Measurements from ENCODE around the gene LRRD1. TPM values are rescaled to one million over a fixed set of nuclear protein-coding genes. Genes with fewer than 3 reads are reported as not detected.

Gene LRRD1
- total RNA-seq, 4 donors from 2014 or later, result 0.13 to 0.65 TPM; not detected in 2

DNA sequence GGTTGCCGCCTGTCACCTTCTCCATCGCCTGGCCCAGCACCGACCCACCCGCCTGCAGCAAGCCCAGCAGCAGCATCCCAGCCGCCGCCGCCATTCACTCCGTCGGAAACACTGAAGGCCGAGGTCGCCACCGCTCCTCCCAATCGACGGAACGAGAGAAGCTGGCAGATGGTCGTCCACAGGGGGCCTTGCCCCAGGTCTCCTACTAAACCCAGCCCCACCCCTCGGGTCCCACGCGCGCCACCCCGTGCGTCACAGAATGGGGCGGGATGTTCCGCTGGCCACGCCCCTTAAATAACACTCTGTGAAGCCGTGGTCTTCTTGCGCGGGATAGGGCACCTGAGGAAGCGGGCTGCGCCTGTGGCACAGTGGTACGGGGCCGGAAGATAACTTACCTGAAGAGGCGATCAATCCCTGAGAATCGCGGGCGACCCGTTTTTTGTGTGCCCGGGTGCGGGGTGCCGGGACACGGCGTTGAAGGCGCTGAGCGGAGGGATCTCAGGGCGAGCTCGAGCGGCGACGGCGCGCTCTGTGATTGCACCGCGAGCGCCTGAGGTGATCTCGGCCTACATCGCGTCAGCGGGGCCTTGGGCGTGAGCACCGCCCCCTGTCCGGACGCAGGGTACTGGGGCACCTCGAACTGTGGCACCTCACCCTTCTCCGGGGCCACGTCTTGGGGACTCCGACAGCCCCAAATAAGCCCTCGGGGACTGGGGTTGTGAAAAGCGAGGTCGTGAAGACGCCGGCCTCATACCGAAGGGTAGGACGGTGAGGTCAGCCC lies 44.5 kb downstream of the LRRD1 start, which contains the start of gene CYP51A1:
CYP51A1 (minus strand) TSS at position 207 of the 781 bp plus-strand sequence; CDS start at position 94, 113 bp downstream.
- intact Hi-C loops (cut with DNase I; ENCODE audit: low total_unique reads), result no loop called here
- DNase-seq (ENCODE audit: low spot score in 2 of 2), result peak; percentile 93 to 99
- H3K4me3 ChIP-seq (ENCODE audit: low read depth, poor library complexity, severe bottlenecking), result peak within 1 kb of the TSS; percentile 83
- WGBS, 2 donors, result 1% methylated on average over 32 to 48 of the region's 73 CpGs
- no peak for TF ChIP-seq POLR2A (IDR thresholded peaks at IDR 0.05)
- TF ChIP-seq, protein P1, sequence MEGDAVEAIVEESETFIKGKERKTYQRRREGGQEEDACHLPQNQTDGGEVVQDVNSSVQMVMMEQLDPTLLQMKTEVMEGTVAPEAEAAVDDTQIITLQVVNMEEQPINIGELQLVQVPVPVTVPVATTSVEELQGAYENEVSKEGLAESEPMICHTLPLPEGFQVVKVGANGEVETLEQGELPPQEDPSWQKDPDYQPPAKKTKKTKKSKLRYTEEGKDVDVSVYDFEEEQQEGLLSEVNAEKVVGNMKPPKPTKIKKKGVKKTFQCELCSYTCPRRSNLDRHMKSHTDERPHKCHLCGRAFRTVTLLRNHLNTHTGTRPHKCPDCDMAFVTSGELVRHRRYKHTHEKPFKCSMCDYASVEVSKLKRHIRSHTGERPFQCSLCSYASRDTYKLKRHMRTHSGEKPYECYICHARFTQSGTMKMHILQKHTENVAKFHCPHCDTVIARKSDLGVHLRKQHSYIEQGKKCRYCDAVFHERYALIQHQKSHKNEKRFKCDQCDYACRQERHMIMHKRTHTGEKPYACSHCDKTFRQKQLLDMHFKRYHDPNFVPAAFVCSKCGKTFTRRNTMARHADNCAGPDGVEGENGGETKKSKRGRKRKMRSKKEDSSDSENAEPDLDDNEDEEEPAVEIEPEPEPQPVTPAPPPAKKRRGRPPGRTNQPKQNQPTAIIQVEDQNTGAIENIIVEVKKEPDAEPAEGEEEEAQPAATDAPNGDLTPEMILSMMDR (IDR thresholded peaks at IDR 0.05), result no peak

DNA sequence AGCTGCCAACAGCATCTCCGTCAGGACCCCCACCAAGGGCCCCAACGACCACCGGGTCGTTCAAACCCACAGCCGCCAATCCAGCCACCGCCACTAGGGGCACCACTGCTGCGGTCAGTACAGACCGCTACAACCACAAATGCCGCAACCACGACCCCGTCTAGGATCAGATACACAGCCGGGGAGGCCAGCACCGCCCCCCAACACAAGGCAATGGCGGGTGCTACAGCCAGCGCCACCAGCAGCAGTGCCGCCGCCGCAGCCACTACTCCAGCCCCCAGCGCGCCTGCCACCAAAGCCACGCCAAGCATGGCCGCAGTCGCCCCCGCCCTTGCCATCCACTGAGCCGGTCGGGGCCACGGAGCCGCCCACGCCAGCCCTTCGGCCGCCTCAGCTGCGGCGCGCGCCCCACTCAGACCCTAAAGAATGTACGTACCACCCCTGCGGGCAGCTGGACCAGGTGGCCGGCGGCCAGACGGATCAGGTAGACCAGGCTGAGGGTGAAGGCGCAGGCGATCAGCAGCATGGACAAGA lies 45.1 kb downstream of the LRRD1 start:
- peak; percentile 70 to 94 for DNase-seq (ENCODE audit: low spot score in 2 of 2)
- WGBS, 2 donors, result 0% methylated on average over 15 to 32 of the region's 42 CpGs
- TF ChIP-seq, protein P1 (IDR thresholded peaks at IDR 0.05), result peak in 1 of 3 donors; percentile 69
- TF ChIP-seq POLR2A (IDR thresholded peaks at IDR 0.05), result no peak
- H3K4me3 ChIP-seq (ENCODE audit: low read depth, poor library complexity, severe bottlenecking), result peak overlapping the region; percentile 83
- intact Hi-C loops (cut with DNase I; ENCODE audit: low total_unique reads), result no loop called here

DNA sequence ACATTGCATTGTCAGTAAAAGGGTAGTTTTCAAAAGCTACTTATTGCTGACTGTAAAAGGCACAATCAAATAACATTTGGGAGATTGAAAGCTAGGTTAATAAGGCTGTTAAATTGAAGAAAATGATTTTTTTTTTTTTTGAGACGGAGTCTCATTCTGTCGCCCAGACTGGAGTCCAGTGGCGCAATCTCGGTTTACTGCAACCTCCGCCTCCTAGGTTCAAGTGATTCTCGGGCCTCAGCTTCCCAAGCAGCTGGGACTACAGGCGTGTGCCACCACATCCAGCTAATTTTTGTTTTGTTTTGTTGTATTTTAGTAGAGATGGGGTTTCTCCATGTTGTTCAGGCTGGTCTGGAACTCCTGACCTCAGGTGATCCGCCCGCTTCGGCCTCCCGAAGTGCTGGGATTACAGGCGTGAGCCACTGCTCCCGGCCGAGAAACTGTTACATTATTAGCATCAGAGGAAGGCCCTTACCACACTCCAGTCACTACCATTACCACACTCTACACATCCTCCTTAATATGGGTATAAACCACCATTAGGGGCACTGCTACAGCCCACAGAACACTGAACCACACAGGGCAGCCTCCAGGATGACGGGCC lies 45.7 kb downstream of the LRRD1 start:
- DNase-seq (ENCODE audit: low spot score in 2 of 2), result no peak
- intact Hi-C loops (cut with DNase I; ENCODE audit: low total_unique reads), result no loop called here
- TF ChIP-seq, protein P1 (IDR thresholded peaks at IDR 0.05), result no peak
- no peak for TF ChIP-seq POLR2A (IDR thresholded peaks at IDR 0.05)
- 43 to 47% methylated on average over 15 of the region's 15 CpGs for WGBS, 2 donors
- H3K4me3 ChIP-seq (ENCODE audit: low read depth, poor library complexity, severe bottlenecking), result peak overlapping the region; percentile 83

DNA sequence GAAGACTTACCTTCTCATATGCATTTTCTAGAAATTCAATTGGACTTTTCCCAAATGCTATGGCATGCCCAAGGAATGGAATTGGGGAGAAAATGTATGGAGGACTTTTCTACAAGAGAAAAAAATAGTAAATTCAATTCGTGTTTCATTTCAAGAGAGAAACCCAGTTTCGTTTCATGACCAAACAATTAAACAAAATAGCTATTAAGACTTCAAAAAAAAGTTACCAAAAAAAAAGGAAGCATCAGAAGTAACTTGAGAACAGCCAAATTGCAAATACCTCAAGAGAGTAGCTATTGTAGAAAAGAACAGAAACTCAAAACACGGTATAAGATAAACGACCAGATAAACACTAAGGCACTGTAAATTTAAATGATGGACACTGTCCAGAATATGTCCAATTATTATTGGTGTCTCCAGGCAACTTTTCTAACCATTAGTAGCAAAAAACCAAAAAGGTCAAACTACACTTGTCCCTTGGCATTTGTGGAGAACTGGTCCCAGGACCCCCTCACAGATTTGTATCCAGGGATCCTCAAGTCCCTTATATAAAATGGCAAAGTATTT lies 47.1 kb downstream of the LRRD1 start:
- 41 to 51% methylated on average over 4 of the region's 4 CpGs for WGBS, 2 donors
- DNase-seq (ENCODE audit: low spot score in 2 of 2), result no peak
- TF ChIP-seq, protein P1 (IDR thresholded peaks at IDR 0.05), result no peak
- no peak for TF ChIP-seq POLR2A (IDR thresholded peaks at IDR 0.05)
- H3K4me3 ChIP-seq (ENCODE audit: low read depth, poor library complexity, severe bottlenecking), result no peak overlapping the region
- intact Hi-C loops (cut with DNase I; ENCODE audit: low total_unique reads), result no loop called here

DNA sequence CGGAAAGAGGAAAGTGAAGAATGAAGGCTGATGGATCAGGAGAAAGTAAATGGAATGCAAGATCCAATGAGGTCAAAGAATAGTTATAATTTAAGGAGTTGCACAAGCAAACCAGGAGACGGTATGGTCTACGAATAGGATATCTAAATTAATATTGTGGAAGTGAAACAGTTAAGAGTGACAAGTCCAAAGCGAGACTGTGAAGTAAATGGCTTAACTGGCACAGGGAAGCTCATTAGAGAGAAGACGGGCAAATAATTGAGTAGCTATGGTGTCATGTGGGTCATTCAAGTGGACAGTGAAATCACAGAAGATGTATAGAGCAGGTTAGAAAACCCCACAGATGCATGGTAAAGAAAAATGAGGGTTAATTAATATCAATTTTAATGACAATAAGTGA lies 47.8 kb downstream of the LRRD1 start:
- no peak for DNase-seq (ENCODE audit: low spot score in 2 of 2)
- intact Hi-C loops (cut with DNase I; ENCODE audit: low total_unique reads), result no loop called here
- no peak overlapping the region for H3K4me3 ChIP-seq (ENCODE audit: low read depth, poor library complexity, severe bottlenecking)
- TF ChIP-seq POLR2A (IDR thresholded peaks at IDR 0.05), result no peak
- TF ChIP-seq, protein P1 (IDR thresholded peaks at IDR 0.05), result no peak
- 89 to 93% methylated on average over 5 of the region's 5 CpGs for WGBS, 2 donors
